Retinal pigment epithelial cell (primary cell): ENCODE data around the gene KLHL15.

Experiments used
- DNase-seq: peaks from one replicate; pipeline ENCODE4 v3.0.0-alpha.2; 2010; ENCODE audit warnings: low read depth
- H3K4me3 ChIP-seq: 2 replicates; pipeline ENCODE4 v1.5.1; 2011; ENCODE audit warnings: mild to moderate bottlenecking, low read length, control low read depth, moderate library complexity
- CTCF ChIP-seq: conservative IDR thresholded peaks from 2 replicates; pipeline ENCODE4 v1.5.1; 2011; ENCODE audit warnings: low read depth, low read length, control low read depth, inconsistent platforms

Gene KLHL15

GRCh38 chrX:24014388-24015018 is 12.5 kb downstream of the KLHL15 start:
- no peak for TF ChIP-seq CTCF
- H3K4me3 ChIP-seq: no peak overlapping the region
- no peak for DNase-seq

GRCh38 chrX:24012266-24012665 is 14.7 kb downstream of the KLHL15 start:
- H3K4me3 ChIP-seq: no peak overlapping the region
- TF ChIP-seq CTCF: no peak
- no peak for DNase-seq

- no peak overlapping the region for H3K4me3 ChIP-seq
- TF ChIP-seq CTCF: no peak
- no peak for DNase-seq
These were observed 21.1 kb downstream of the KLHL15 start for GRCh38 chrX:24005867-24006266.

GRCh38 chrX:24005028-24005427 is 22.0 kb downstream of the KLHL15 start:
- no peak for TF ChIP-seq CTCF
- no peak for DNase-seq
- no peak overlapping the region for H3K4me3 ChIP-seq

GRCh38 chrX:24002792-24003191 is 24.2 kb downstream of the KLHL15 start:
- TF ChIP-seq CTCF: no peak
- H3K4me3 ChIP-seq: no peak overlapping the region
- DNase-seq: no peak

- DNase-seq: no peak
- H3K4me3 ChIP-seq: no peak overlapping the region
- no peak for TF ChIP-seq CTCF
These were observed 24.8 kb downstream of the KLHL15 start for GRCh38 chrX:24002167-24002566.

- no peak overlapping the region for H3K4me3 ChIP-seq
- TF ChIP-seq CTCF: no peak
- no peak for DNase-seq
These were observed 27.3 kb downstream of the KLHL15 start for GRCh38 chrX:23999671-24000070.
